ENCODE measurements around the gene CCNC.

CCNC gene

GRCh38 chr6:99520855-99521632 lies 47.4 kb downstream of the CCNC start:
- no peaks in the 10 kb centered on the region for H3F3A ChIP-seq (ENCODE audit: low read depth)
- no peaks in the 10 kb centered on the region for H3K9me2 ChIP-seq (replicated peaks; ENCODE audit: low read depth, low read length)
- TF ChIP-seq CTCF (conservative IDR thresholded peaks at IDR 0.05; ENCODE audit: low read length) = no peak
- no peak for TF ChIP-seq EZH2phosphoT487 (IDR thresholded peaks at IDR 0.05; ENCODE audit: borderline replicate concordance)
- H3K79me2 ChIP-seq (ENCODE audit: insufficient read depth, low read length) = no peaks in the 10 kb centered on the region
- no peak overlapping the region for H3K4me2 ChIP-seq (ENCODE audit: low read depth, low read length, poor library complexity, severe bottlenecking)
- no peaks in the 10 kb centered on the region for H3K27me3 ChIP-seq (ENCODE audit: insufficient read depth, low read length, poor library complexity, severe bottlenecking)
- no peaks in the 10 kb centered on the region for H3K4me1 ChIP-seq (ENCODE audit: insufficient read depth, low read length, poor library complexity, severe bottlenecking)
- no peaks in the 10 kb centered on the region for H3K9me3 ChIP-seq (ENCODE audit: insufficient read depth, low read depth, low read length)
- no peak overlapping the region for H3K4me3 ChIP-seq (ENCODE audit: low read length, poor library complexity, severe bottlenecking)
- H3K9ac ChIP-seq (ENCODE audit: low read depth, low read length, poor library complexity, severe bottlenecking) = no peak overlapping the region
- no peak overlapping the region for H2AFZ ChIP-seq (ENCODE audit: low read length)
- no peaks in the 10 kb centered on the region for H3K36me3 ChIP-seq (ENCODE audit: insufficient read depth, low read length)
- no peaks in the 10 kb centered on the region for H4K20me1 ChIP-seq (ENCODE audit: insufficient read depth, low read length, poor library complexity, severe bottlenecking)

- no peak overlapping the region for H3K4me2 ChIP-seq (ENCODE audit: low read depth, low read length, poor library complexity, severe bottlenecking)
- TF ChIP-seq EZH2phosphoT487 (IDR thresholded peaks at IDR 0.05; ENCODE audit: borderline replicate concordance) (no peak), CTCF (conservative IDR thresholded peaks at IDR 0.05; ENCODE audit: low read length) (no peak)
- H4K20me1 ChIP-seq (ENCODE audit: insufficient read depth, low read length, poor library complexity, severe bottlenecking) = no peaks in the 10 kb centered on the region
- no peaks in the 10 kb centered on the region for H3K9me3 ChIP-seq (ENCODE audit: insufficient read depth, low read depth, low read length)
- H3F3A ChIP-seq (ENCODE audit: low read depth) = no peaks in the 10 kb centered on the region
- no peak overlapping the region for H3K4me3 ChIP-seq (ENCODE audit: low read length, poor library complexity, severe bottlenecking)
- H3K36me3 ChIP-seq (ENCODE audit: insufficient read depth, low read length) = no peaks in the 10 kb centered on the region
- no peaks in the 10 kb centered on the region for H3K27me3 ChIP-seq (ENCODE audit: insufficient read depth, low read length, poor library complexity, severe bottlenecking)
- H3K9me2 ChIP-seq (replicated peaks; ENCODE audit: low read depth, low read length) = no peaks in the 10 kb centered on the region
- no peak overlapping the region for H3K9ac ChIP-seq (ENCODE audit: low read depth, low read length, poor library complexity, severe bottlenecking)
- no peaks in the 10 kb centered on the region for H3K4me1 ChIP-seq (ENCODE audit: insufficient read depth, low read length, poor library complexity, severe bottlenecking)
- no peaks in the 10 kb centered on the region for H3K79me2 ChIP-seq (ENCODE audit: insufficient read depth, low read length)
- no peak overlapping the region for H2AFZ ChIP-seq (ENCODE audit: low read length)
These were observed 49.0 kb downstream of the CCNC start for GRCh38 chr6:99519446-99519845.

GRCh38 chr6:99514089-99514488 lies 54.4 kb downstream of the CCNC start:
- Histone ChIP-seq H3K9me3 (ENCODE audit: insufficient read depth, low read depth, low read length) (no peaks in the 10 kb centered on the region), H3K4me3 (ENCODE audit: low read length, poor library complexity, severe bottlenecking) (no peak overlapping the region), H3K27me3 (ENCODE audit: insufficient read depth, low read length, poor library complexity, severe bottlenecking) (no peaks in the 10 kb centered on the region), H3K4me2 (ENCODE audit: low read depth, low read length, poor library complexity, severe bottlenecking) (no peak overlapping the region), H3K4me1 (ENCODE audit: insufficient read depth, low read length, poor library complexity, severe bottlenecking) (no peaks in the 10 kb centered on the region), H4K20me1 (ENCODE audit: insufficient read depth, low read length, poor library complexity, severe bottlenecking) (no peaks in the 10 kb centered on the region), H3K9ac (ENCODE audit: low read depth, low read length, poor library complexity, severe bottlenecking) (no peak overlapping the region), H2AFZ (ENCODE audit: low read length) (no peak overlapping the region), H3F3A (ENCODE audit: low read depth) (no peaks in the 10 kb centered on the region), H3K36me3 (ENCODE audit: insufficient read depth, low read length) (no peaks in the 10 kb centered on the region), H3K79me2 (ENCODE audit: insufficient read depth, low read length) (no peaks in the 10 kb centered on the region), H3K9me2 (replicated peaks; ENCODE audit: low read depth, low read length) (no peaks in the 10 kb centered on the region)
- TF ChIP-seq EZH2phosphoT487 (IDR thresholded peaks at IDR 0.05; ENCODE audit: borderline replicate concordance) (no peak), CTCF (conservative IDR thresholded peaks at IDR 0.05; ENCODE audit: low read length) (no peak)

Measured in Loucy (cell line).